Fibroblast of villous mesenchyme (primary cell): ENCODE data around the gene C12orf57. TPM values are rescaled to one million over a fixed set of nuclear protein-coding genes. Genes with fewer than 3 reads are reported as not detected.

Experiments
- DNase-seq: peaks from one replicate; pipeline ENCODE4 v3.0.0-alpha.2; 2010; ENCODE audit warnings: low read depth
- H3K4me3 ChIP-seq: 2 replicates; pipeline ENCODE4 v1.5.1; 2011; ENCODE audit warnings: low read depth, mild to moderate bottlenecking, low read length
- CTCF ChIP-seq: IDR thresholded peaks from 2 replicates; pipeline ENCODE4 v1.5.1; 2012; ENCODE audit warnings: low read depth, mild to moderate bottlenecking, low read length; ENCODE audit not compliant: insufficient read depth
- small RNA-seq: library from RNA; depleted of rRNA; stranded (forward); fragments of <200 nt; gene quantifications from one replicate; pipeline ENCODE3, GENCODE V24; 2012
- total RNA-seq: library from RNA; depleted of rRNA; stranded (reverse); fragments of >200 nt; gene quantifications from 2 replicates; pipeline ENCODE4 v1.2.3, GENCODE V29; 2012

C12orf57 gene
- total RNA-seq, 1 donor = 96.7 TPM

- DNase-seq = no peak
- no peak for TF ChIP-seq CTCF
- no peak overlapping the region for H3K4me3 ChIP-seq
Measured at GRCh38 chr12:6979453-6979852, 35.6 kb downstream of the C12orf57 start.

- no peak for TF ChIP-seq CTCF
- DNase-seq = no peak
- no peak overlapping the region for H3K4me3 ChIP-seq
Measured at GRCh38 chr12:6980075-6980474, 36.3 kb downstream of the C12orf57 start.

GRCh38 chr12:6980740-6981139 is 36.9 kb downstream of the C12orf57 start:
- no peak for TF ChIP-seq CTCF
- no peak for DNase-seq

GRCh38 chr12:6981152-6982052 is 37.6 kb downstream of the C12orf57 start:
- H3K4me3 ChIP-seq = no peak overlapping the region
- TF ChIP-seq CTCF = no peak
- DNase-seq = no peak

More at GRCh38 chr12:6980740-6981139, 36.9 kb downstream of the C12orf57 start:
- H3K4me3 ChIP-seq = no peak overlapping the region

DNA sequence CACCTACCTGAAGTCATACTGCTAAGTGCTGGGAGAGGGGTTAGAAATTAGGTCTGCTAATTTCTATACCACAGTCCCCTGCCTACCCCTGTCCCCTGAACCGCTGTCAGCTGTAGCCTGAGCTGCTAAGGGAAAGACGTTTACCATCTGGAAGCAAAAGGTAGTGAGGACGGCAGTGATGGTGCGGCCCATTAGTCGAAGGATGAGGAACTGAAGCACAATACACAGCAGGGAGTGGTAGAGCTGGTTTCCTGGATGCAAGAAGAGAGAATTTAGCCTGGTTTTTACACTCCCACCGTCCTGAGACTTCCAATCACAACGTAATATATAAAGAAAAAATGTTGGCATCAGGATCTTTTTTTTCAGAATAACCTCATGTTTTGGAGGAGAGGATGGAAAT is 38.7 kb downstream of the C12orf57 start:
- DNase-seq = no peak
- TF ChIP-seq CTCF = no peak
- no peak overlapping the region for H3K4me3 ChIP-seq

- no peak for TF ChIP-seq CTCF
- no peak for DNase-seq
- no peak overlapping the region for H3K4me3 ChIP-seq
Measured at GRCh38 chr12:6987956-6988553, 44.2 kb downstream of the C12orf57 start.

Small RNA genes lying within 50 kb of the gene (small RNA-seq; reads per million reads assigned to genes)
- gene MIR141 (5.9 reads per million, percentile 84 among the genes with 10 or more reads in this experiment), gene MIR200C (16.2 reads per million, percentile 92 among the genes with 10 or more reads in this experiment), gene RNU7-1 (not detected), gene SCARNA12 (1.9 reads per million, percentile 48 among the genes with 10 or more reads in this experiment)

Other genes starting within 250 kb of the C12orf57 start
- not detected in 2 replicates for gene PIANP, start 243.2 kb upstream of the C12orf57 start, total RNA-seq
- gene COPS7A, start 220.0 kb upstream of the C12orf57 start, total RNA-seq = 71.8 and 79.9 TPM in 2 replicates
- gene MLF2, start 190.9 kb upstream of the C12orf57 start, total RNA-seq = 160 and 229 TPM in 2 replicates
- 150 and 167 TPM in 2 replicates for gene PTMS, start 177.7 kb upstream of the C12orf57 start, total RNA-seq
- 0.43 and 0.64 TPM in 2 replicates for gene LAG3, start 171.5 kb upstream of the C12orf57 start, total RNA-seq
- gene CD4, start 154.5 kb upstream of the C12orf57 start, total RNA-seq = 1.7 and 1.9 TPM in 2 replicates
- 2.6 and 3.0 TPM in 2 replicates for gene GPR162, start 122.2 kb upstream of the C12orf57 start, total RNA-seq
- gene P3H3, start 115.6 kb upstream of the C12orf57 start, total RNA-seq = 91.1 and 117 TPM in 2 replicates
- gene GNB3, start 103.1 kb upstream of the C12orf57 start, total RNA-seq = 1.7 and 3.9 TPM in 2 replicates
- 18.4 and 21.2 TPM in 2 replicates for gene CDCA3, start 92.7 kb upstream of the C12orf57 start, total RNA-seq
- gene USP5, start 91.9 kb upstream of the C12orf57 start, total RNA-seq = 91.5 and 96.7 TPM in 2 replicates
- 620 and 695 TPM in 2 replicates for gene TPI1, start 76.5 kb upstream of the C12orf57 start, total RNA-seq
- 6.0 and 8.7 TPM in 2 replicates for gene SPSB2, start 70.7 kb upstream of the C12orf57 start, total RNA-seq
- 4.7 and 5.5 TPM in 2 replicates for gene LRRC23, start 39.2 kb upstream of the C12orf57 start, total RNA-seq
- 3.5 and 5.2 TPM in 2 replicates for gene ENO2, start 29.4 kb upstream of the C12orf57 start, total RNA-seq
- gene ATN1, start 16.1 kb upstream of the C12orf57 start, total RNA-seq = 11.3 and 16.4 TPM in 2 replicates
- not detected in 2 replicates for gene RNU7-1, start 206 bp upstream of the C12orf57 start, total RNA-seq
- not detected in 2 replicates for gene PTPN6, start 7.3 kb downstream of the C12orf57 start, total RNA-seq
- gene PHB2, start 26.6 kb downstream of the C12orf57 start, total RNA-seq = 143 and 155 TPM in 2 replicates
- 32.9 and 44.9 TPM in 2 replicates for gene EMG1, start 26.9 kb downstream of the C12orf57 start, total RNA-seq
- 20.6 and 26.3 TPM in 2 replicates for gene LPCAT3, start 74.5 kb downstream of the C12orf57 start, total RNA-seq
- gene C1S, start 116.7 kb downstream of the C12orf57 start, total RNA-seq = 127 and 146 TPM in 2 replicates
- gene C1R, start 148.4 kb downstream of the C12orf57 start, total RNA-seq = 83.4 and 84.2 TPM in 2 replicates
- gene C1RL, start 165.2 kb downstream of the C12orf57 start, total RNA-seq = 30.2 and 34.5 TPM in 2 replicates
- gene RBP5, start 184.9 kb downstream of the C12orf57 start, total RNA-seq = not detected in 2 replicates
- gene CLSTN3, start 186.3 kb downstream of the C12orf57 start, total RNA-seq = 11.3 and 19.0 TPM in 2 replicates
- gene PEX5, start 245.7 kb downstream of the C12orf57 start, total RNA-seq = 25.9 and 30.3 TPM in 2 replicates